Esophagus squamous epithelium (tissue), 4 donors: ENCODE measurements around the gene TP53RK.

Experiments
- CTCF ChIP-seq, 6 experiments: fragments of 450-650 bp in 4 of 6; fragments of 200-600 bp in 2 of 6; sonication (generic) in 2 of 6; IDR thresholded peaks; one replicate each; pipeline ENCODE4 v1.5.1; 2016 to 2019; ENCODE audit warnings: antibody characterized with exemption in 6 of 6, mild to moderate bottlenecking in 4 of 6, moderate library complexity in 4 of 6
- POLR2A ChIP-seq, 4 donors: fragments of 450-650 bp; IDR thresholded peaks; one replicate each; pipeline ENCODE4 v1.6.1; 2017; ENCODE audit warnings: antibody characterized with exemption in 4 of 4, mild to moderate bottlenecking in 4 of 4, moderate library complexity in 3 of 4

GRCh38 chr20:46635514-46636136 is 53.6 kb downstream of the TP53RK start:
- no peak for TF ChIP-seq CTCF (IDR thresholded peaks at IDR 0.05)
- no peak for TF ChIP-seq POLR2A (IDR thresholded peaks at IDR 0.05)
